Omental fat pad (tissue), 4 donors: ENCODE data around the gene ZNF598. TPM values are rescaled to one million over a fixed set of nuclear protein-coding genes. Genes with fewer than 3 reads are reported as not detected.

Source experiments
- ATAC-seq: fragments of 150-250 bp; one replicate; pipeline ENCODE4 v1.9.1; 2016; ENCODE audit warnings: mild to moderate bottlenecking, moderate library complexity; ENCODE audit not compliant: low FRiP score
- DNase-seq: peaks from one replicate; pipeline ENCODE4 v3.0.0-alpha.2; 2019; ENCODE audit warnings: low spot score
- total RNA-seq, 4 donors: library from RNA; depleted of rRNA; stranded (reverse); fragments of >200 nt; gene quantifications; one replicate each; pipeline ENCODE4 v1.1.0, GENCODE V29; 2016
- TF ChIP-seq, protein P1 (sequence below), 3 donors: fragments of 450-650 bp; IDR thresholded peaks; one replicate each; pipeline ENCODE4 v1.5.1; 2016 to 2017; ENCODE audit warnings: antibody characterized with exemption in 3 of 3, mild to moderate bottlenecking in 3 of 3, moderate library complexity in 2 of 3

The ZNF598 gene
- total RNA-seq, 4 donors from 2014 or later = 19.1 to 49.0 (median 24.3) TPM

DNA sequence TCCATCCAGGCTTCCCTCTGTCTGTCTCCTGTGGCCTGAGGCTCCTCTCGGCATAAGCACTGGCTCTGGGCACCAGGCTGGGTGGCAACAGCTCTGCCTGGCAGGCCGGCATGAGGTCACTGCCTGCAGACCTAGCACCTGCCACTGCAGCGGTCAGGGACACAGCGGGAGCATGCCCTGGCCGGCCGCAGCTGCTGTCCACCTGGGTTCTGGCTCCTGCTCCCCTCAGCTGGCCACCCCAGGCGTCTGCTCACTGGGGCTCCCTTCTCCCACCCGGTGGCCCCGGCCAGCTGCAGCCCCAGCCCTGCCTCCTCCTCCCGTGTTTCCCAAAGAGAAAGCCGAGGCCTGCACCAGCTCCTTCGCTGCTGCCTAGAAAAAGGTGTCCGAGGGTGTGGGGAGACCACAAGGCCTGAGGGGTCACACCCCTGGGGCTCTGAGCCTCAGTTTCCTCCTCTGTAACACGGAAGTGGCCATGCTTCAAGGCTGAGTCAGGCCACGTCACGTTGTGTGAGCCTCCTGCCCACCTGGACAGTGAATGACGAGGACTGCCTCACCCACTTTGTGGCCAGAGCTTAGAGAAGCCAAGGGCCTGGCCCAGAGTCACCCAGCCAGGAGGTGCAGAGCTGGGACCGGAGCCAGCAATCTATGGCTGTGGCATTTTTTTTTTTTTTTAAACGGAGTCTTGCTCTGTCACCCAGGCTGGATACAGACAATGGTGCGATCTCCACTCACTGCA is 31.3 kb upstream of the ZNF598 start:
- DNase-seq = no peak
- no peak for ATAC-seq
- TF ChIP-seq, protein P1, sequence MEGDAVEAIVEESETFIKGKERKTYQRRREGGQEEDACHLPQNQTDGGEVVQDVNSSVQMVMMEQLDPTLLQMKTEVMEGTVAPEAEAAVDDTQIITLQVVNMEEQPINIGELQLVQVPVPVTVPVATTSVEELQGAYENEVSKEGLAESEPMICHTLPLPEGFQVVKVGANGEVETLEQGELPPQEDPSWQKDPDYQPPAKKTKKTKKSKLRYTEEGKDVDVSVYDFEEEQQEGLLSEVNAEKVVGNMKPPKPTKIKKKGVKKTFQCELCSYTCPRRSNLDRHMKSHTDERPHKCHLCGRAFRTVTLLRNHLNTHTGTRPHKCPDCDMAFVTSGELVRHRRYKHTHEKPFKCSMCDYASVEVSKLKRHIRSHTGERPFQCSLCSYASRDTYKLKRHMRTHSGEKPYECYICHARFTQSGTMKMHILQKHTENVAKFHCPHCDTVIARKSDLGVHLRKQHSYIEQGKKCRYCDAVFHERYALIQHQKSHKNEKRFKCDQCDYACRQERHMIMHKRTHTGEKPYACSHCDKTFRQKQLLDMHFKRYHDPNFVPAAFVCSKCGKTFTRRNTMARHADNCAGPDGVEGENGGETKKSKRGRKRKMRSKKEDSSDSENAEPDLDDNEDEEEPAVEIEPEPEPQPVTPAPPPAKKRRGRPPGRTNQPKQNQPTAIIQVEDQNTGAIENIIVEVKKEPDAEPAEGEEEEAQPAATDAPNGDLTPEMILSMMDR (IDR thresholded peaks at IDR 0.05) = no peak

DNA sequence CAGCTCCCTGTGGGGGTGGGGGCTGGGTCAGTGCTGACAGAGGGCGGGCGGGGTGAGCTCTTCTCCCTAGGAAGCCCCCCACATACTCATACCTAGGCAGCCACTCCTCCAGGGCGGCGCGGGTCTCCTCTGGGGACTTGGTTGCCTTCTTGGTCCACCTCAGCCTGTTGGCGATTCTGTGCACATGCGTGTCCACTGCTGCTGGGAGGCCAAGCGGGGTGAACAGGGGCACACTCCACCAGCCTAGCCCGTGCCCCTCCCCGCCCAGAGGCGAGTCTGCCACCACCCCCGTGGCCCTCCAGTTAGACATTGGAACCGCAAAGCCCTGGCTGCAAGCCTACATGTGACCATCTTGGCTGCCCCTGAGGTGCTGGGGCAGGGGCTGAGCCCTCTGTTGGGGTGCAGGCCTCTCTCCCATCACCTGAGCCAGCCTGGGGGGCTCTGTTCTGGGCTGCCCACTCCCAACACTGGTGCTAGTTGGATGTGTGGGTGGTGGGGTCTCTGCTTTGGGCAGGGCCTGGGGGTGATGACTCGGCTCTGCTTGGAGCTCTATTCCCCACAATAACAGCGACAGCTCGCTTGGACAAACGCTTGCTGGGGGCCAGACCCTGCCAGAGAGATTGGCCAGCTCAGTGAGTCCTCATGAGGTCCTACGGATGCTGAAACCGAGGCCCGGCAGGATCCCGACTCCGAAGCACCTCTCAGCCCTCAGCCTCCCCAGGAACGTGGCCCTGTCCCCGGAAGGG is 30.6 kb upstream of the ZNF598 start:
- ATAC-seq (no peak), DNase-seq (no peak)
- TF ChIP-seq, protein P1 (IDR thresholded peaks at IDR 0.05) = no peak

DNA sequence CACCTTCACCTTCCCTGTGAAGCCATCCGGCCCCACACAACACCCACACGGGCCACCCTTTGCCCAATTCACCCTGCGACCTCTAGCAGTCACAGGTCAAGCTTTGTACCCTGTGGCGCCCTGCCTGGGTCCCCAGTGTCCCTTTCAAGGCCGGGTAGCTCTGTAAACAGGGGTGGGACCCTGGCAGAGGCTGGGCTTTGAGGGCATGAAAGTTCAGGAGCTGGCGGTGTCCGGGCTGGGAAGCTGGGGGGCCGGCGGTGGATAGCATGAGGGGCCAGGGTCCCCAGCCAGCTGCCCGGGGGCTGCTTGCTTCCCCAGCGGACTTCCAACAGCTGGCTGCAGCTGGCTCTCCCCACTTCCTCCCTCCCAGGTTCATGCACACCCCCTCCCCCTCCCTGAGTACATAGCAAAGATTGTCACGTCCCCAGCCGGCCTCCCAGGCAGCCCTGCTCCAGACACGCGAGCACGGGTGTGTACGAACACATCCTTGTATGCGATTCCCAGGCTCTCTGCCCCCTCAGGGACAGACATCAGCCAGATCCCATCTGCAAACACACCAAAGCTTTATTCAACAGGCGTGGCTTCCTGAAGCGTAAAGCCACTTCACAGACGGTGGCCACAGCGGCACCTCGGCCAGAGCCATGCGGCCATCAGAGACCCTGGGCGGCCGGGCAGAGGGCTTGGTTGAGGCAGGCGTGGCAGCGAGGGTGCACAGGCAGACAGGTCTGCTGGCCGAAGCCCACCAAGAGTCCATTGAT is 29.8 kb upstream of the ZNF598 start:
- no peak for ATAC-seq
- no peak for DNase-seq
- TF ChIP-seq, protein P1 (IDR thresholded peaks at IDR 0.05) = no peak

DNA sequence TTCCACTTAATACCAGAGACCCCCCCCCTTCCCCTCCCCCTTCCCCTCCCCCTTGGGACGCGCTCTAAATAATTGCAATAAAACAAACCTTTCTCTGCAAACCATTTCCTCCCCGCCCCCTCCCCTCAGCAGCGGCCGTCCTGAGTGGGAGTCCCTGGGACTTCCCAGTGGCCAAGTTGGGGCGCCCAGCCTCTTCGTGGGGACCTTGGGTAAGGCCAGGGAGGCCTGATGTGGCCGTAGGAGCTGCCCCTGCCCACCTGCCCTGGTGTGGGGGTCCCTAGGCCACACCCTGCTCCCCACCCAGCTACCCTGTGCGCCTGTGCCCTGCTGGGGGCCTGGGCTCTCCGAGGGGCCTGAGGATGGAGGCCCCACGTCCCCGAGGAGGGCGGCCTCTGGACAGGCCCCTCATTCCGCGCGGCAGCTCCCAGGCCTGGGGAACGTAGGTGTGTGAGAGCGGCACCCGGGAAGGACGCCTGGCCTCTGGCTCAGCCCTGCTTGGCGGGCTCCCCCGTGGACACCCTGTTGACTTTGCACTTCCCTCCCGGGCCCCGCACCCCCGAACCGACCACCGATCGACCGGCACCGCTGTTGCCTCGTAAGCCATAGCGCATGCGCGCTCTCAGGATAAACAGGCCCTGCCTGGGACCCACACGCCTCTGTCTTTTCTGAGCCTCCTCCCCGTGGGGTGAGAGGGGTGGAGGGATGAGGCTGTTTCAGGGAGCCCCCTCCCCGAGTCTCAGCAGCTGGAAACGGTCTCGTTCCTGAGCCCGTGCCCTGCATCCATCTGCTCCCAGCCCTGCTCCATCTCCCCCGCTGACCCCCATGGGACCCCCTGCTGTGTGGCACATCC is 29.0 kb upstream of the ZNF598 start:
- TF ChIP-seq, protein P1 (IDR thresholded peaks at IDR 0.05) = no peak
- ATAC-seq = no peak
- no peak for DNase-seq

DNA sequence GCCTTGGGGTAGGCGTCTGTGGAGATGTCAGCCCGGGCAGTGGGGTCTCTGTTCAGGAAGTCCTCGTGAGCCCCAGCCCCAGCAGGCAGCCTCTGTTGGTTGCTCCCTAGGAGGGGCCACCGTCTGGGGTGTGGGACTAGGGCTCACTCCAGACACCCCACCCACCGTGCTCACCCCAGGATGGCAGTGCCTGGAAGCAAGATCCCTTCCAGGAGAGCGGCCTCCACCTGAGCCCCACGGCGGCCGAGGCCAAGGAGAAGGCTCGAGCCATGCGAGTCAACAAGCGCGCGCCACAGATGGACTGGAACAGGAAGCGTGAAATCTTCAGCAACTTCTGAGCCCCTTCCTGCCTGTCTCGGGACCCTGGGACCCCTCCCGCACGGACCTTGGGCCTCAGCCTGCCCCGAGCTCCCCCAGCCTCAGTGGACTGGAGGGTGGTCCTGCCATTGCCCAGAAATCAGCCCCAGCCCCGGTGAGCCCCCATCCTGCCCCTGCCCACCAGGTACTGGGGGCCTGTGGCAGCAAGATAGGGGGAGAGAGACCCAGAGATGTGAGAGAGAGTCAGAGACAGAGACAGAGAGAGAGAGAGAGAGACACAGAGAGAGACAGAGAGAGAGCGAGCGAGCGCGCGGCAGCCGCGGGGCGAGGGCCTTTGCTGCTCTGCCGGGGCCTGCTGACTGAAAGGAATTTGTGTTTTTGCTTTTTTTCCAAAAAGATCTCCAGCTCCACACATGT is 28.2 kb upstream of the ZNF598 start:
- DNase-seq = no peak
- ATAC-seq = no peak
- TF ChIP-seq, protein P1 (IDR thresholded peaks at IDR 0.05) = no peak

DNA sequence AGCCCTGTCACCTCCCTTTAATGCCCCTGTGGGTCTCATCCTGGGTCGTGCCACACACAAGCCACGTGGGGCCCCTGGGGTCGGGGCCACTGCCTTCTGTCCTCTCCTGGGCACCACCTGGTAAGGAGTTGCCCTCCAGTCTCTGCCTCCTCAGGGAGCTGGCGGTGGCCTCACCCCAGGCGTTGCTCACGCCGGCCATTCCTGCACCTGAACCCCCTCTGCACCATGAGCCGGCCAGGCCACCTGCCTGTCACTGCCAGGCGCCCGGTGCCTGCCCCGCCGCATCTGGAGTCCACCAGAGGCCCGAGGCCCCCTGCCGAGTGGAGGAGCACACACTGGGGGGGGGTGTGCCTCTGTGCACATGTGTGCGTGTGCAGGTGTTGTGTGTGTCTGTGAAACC is 27.5 kb upstream of the ZNF598 start:
- ATAC-seq (no peak), DNase-seq (no peak)
- TF ChIP-seq, protein P1 (IDR thresholded peaks at IDR 0.05) = no peak
